ENCODE measurements around the gene CT83. TPM values are rescaled to one million over a fixed set of nuclear protein-coding genes. Genes with fewer than 3 reads are reported as not detected.

The CT83 gene
- total and polyA plus RNA-seq, 7 donors: not detected

DNA sequence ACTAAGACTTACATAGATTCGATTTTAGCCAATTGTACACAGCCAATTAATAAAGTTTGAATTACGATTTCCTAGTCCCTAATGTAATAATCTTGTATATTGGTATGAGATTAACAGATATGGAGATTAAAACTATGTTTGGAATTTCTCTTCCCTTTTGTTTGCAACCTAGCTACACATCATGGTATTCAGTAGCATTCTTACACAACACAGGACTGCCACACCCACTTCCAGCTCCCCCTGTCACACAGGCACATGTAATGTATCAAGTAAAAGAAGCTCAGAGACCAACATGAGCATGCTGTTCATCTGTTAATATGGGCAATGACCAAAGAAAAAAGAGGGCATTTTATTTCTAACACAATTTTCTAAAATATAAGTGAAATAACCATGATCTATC, 13.6 kb downstream of the CT83 start:
- ATAC-seq: no peak
- 41 to 86% (median 83%) methylated on average over 2 of the region's 2 CpGs for WGBS, 3 donors
- intact Hi-C loops (cut with DNase I): no loop called here

DNA sequence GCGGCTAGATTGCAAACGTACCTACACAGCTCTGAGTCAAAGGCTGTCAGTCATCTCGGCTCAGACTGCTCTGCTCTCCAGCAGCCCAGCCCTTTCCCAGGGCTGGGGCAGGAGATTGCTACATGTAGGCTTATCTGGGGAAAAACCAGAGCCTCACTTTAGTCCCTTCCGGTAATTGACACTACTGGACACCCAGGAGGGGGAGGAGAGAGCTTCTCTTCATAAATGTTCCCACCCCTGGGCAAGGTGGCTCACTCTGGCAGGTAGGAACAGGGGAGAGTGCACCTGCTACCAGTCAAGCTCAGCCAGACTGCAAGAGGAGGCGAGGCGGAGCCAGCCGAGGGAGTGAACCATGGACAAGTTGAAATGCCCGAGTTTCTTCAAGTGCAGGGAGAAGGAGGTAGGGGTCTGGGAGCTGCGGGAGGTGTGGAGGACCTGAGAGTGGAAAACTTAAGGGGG, 26.4 kb downstream of the CT83 start, which contains the start of gene SLC6A14:
Gene SLC6A14 (plus strand): TSS at position 249 of the 459 bp plus-strand sequence. CDS start 104 bp downstream, at position 353.
- no peaks in the 10 kb centered on the region for H3K36me3 ChIP-seq (ENCODE audit: insufficient read depth in 1 of 2, low read depth in 1 of 2)
- WGBS, 3 donors: 62 to 74% (median 74%) methylated on average over 8 to 9 of the region's 9 CpGs
- H3K27me3 ChIP-seq (ENCODE audit: insufficient read depth in 3 of 3, low read length in 2 of 3): peaks cover 0 to 3% (median 0%) of the 10 kb centered on the region in 3 donors
- no peak within 1 kb of the TSS for H3K27ac ChIP-seq
- no peaks in the 10 kb centered on the region for H3K9me3 ChIP-seq
- intact Hi-C loops (cut with DNase I): no loop called here
- TF ChIP-seq, protein P1, sequence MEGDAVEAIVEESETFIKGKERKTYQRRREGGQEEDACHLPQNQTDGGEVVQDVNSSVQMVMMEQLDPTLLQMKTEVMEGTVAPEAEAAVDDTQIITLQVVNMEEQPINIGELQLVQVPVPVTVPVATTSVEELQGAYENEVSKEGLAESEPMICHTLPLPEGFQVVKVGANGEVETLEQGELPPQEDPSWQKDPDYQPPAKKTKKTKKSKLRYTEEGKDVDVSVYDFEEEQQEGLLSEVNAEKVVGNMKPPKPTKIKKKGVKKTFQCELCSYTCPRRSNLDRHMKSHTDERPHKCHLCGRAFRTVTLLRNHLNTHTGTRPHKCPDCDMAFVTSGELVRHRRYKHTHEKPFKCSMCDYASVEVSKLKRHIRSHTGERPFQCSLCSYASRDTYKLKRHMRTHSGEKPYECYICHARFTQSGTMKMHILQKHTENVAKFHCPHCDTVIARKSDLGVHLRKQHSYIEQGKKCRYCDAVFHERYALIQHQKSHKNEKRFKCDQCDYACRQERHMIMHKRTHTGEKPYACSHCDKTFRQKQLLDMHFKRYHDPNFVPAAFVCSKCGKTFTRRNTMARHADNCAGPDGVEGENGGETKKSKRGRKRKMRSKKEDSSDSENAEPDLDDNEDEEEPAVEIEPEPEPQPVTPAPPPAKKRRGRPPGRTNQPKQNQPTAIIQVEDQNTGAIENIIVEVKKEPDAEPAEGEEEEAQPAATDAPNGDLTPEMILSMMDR (IDR thresholded peaks at IDR 0.05): no peak
- DNase-seq (peak in 1 of 2 donors; percentile 4), ATAC-seq (no peak)
- no peak within 1 kb of the TSS for H3K4me3 ChIP-seq
- H3K4me1 ChIP-seq: no peaks in the 10 kb centered on the region

More for the DNA sequence above, 13.6 kb downstream of the CT83 start:
- H3K36me3 ChIP-seq (ENCODE audit: insufficient read depth in 1 of 2, low read depth in 1 of 2): no peaks in the 10 kb centered on the region
- H3K9me3 ChIP-seq: no peaks in the 10 kb centered on the region
- no peak overlapping the region for H3K4me3 ChIP-seq
- no peaks in the 10 kb centered on the region for H3K27me3 ChIP-seq (ENCODE audit: insufficient read depth in 3 of 3, low read length in 2 of 3)
- TF ChIP-seq, protein P1 (IDR thresholded peaks at IDR 0.05): no peak
- H3K4me1 ChIP-seq: no peaks in the 10 kb centered on the region
- no peak for DNase-seq
- no peak overlapping the region for H3K27ac ChIP-seq

DNA sequence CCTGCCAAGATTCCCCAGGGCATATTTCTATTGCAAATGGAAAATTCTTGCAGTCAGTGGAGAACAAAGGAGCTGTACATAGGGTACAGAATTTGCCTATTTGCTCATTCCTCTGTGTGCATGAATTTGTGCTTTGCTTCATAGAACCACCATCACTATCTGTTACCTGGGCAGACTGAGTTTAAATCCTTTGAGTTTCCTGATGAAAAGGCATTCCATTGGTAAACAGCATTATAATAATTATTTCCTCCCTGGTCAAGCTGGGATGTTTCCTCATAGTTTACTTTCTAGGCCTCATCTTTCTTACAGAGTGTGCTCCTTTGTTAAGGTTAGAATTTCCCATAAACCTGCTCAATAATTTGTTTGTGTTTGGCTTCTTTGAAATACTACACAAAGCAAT, 27.2 kb downstream of the CT83 start:
- no peak overlapping the region for H3K27ac ChIP-seq
- TF ChIP-seq, protein P1 (IDR thresholded peaks at IDR 0.05): no peak

GRCh38 chrX:116427978-116428377, 34.8 kb downstream of the CT83 start:
- no peaks in the 10 kb centered on the region for H3K27me3 ChIP-seq (ENCODE audit: insufficient read depth in 3 of 3, low read length in 2 of 3)
- no peak for DNase-seq
- no peaks in the 10 kb centered on the region for H3K4me1 ChIP-seq
- intact Hi-C loops (cut with DNase I): no loop called here
- no peaks in the 10 kb centered on the region for H3K36me3 ChIP-seq (ENCODE audit: insufficient read depth in 1 of 2, low read depth in 1 of 2)
- no peak overlapping the region for H3K27ac ChIP-seq
- H3K9me3 ChIP-seq: no peaks in the 10 kb centered on the region
- ATAC-seq: no peak
- TF ChIP-seq, protein P1 (IDR thresholded peaks at IDR 0.05): no peak
- no peak overlapping the region for H3K4me3 ChIP-seq
- 84 to 95% (median 89%) methylated on average over 3 of the region's 3 CpGs for WGBS, 3 donors

More for the DNA sequence above, 27.2 kb downstream of the CT83 start:
- intact Hi-C loops (cut with DNase I): no loop called here
- H3K4me3 ChIP-seq: no peak overlapping the region
- H3K27me3 ChIP-seq (ENCODE audit: insufficient read depth in 3 of 3, low read length in 2 of 3): peaks cover 0 to 3% (median 0%) of the 10 kb centered on the region in 3 donors
- no peaks in the 10 kb centered on the region for H3K9me3 ChIP-seq
- no peaks in the 10 kb centered on the region for H3K4me1 ChIP-seq
- ATAC-seq (no peak), DNase-seq (no peak)
- no peaks in the 10 kb centered on the region for H3K36me3 ChIP-seq (ENCODE audit: insufficient read depth in 1 of 2, low read depth in 1 of 2)

- Histone ChIP-seq H3K4me3 (no peak overlapping the region), H3K36me3 (ENCODE audit: insufficient read depth in 1 of 2, low read depth in 1 of 2) (no peaks in the 10 kb centered on the region), H3K4me1 (no peaks in the 10 kb centered on the region), H3K27ac (no peak overlapping the region), H3K27me3 (ENCODE audit: insufficient read depth in 3 of 3, low read length in 2 of 3) (no peaks in the 10 kb centered on the region), H3K9me3 (no peaks in the 10 kb centered on the region)
- DNase-seq (no peak), ATAC-seq (no peak)
- intact Hi-C loops (cut with DNase I): no loop called here
- 59 to 76% (median 70%) methylated on average over 4 of the region's 4 CpGs for WGBS, 3 donors
- TF ChIP-seq, protein P1 (IDR thresholded peaks at IDR 0.05): no peak
Observed at GRCh38 chrX:116417968-116418367, 44.8 kb downstream of the CT83 start.
